SU-DHL-6 (cell line): ENCODE measurements around the gene SLC17A9.

ENCODE experiments used
- H2AFZ ChIP-seq: fragments of 200-600 bp; sonication (generic); 2 replicates; pipeline ENCODE4 v1.6.1; 2014; ENCODE audit warnings: low read depth, mild to moderate bottlenecking, moderate library complexity, mixed read lengths, antibody characterized with exemption, low read length; ENCODE audit not compliant: severe bottlenecking
- H3F3A ChIP-seq: fragments of 200-600 bp; shearing (Covaris generic); 2 replicates; pipeline ENCODE4 v1.6.0; 2016; ENCODE audit warnings: antibody characterized with exemption, mild to moderate bottlenecking; ENCODE audit not compliant: insufficient read depth
- H3K27ac ChIP-seq: fragments of 200-600 bp; sonication (generic); 2 replicates; pipeline ENCODE4 v1.5.1; 2016; ENCODE audit warnings: low read depth, mild to moderate bottlenecking, low read length, moderate library complexity, mixed read lengths
- H3K27me3 ChIP-seq: fragments of 200-600 bp; sonication (generic), shearing (Covaris generic); 2 replicates; pipeline ENCODE4 v1.6.0; 2014; ENCODE audit warnings: mild to moderate bottlenecking, low read length
- H3K36me3 ChIP-seq: fragments of 200-600 bp; sonication (generic); 2 replicates; pipeline ENCODE4 v1.6.1; 2014; ENCODE audit warnings: mild to moderate bottlenecking, low read length, mixed read lengths
- H3K4me2 ChIP-seq: fragments of 300-600, 200-600 bp; shearing (Covaris generic), sonication (generic); 2 replicates; pipeline ENCODE4 v1.6.0; 2014; ENCODE audit warnings: low read length, low read depth, mild to moderate bottlenecking; ENCODE audit not compliant: poor library complexity, severe bottlenecking
- H3K4me3 ChIP-seq: fragments of 200-600 bp; sonication (generic); 2 replicates; pipeline ENCODE4 v1.5.1; 2014; ENCODE audit warnings: antibody characterized with exemption, low read length, mild to moderate bottlenecking, mixed read lengths; ENCODE audit not compliant: insufficient read depth, poor library complexity, severe bottlenecking
- H3K79me2 ChIP-seq: fragments of 200-600 bp; sonication (generic); 2 replicates; pipeline ENCODE4 v1.6.1; 2014; ENCODE audit warnings: mild to moderate bottlenecking, low read length, moderate library complexity; ENCODE audit not compliant: insufficient read depth
- H3K9ac ChIP-seq: fragments of 200-600 bp; sonication (generic); 2 replicates; pipeline ENCODE4 v1.7.0; 2014; ENCODE audit warnings: mild to moderate bottlenecking, low read length
- H3K9me2 ChIP-seq: fragments of 200-600 bp; sonication (generic); replicated peaks from 2 replicates; pipeline ENCODE4 v1.6.1; 2014; ENCODE audit warnings: low read length; ENCODE audit not compliant: insufficient read depth
- H3K9me3 ChIP-seq: fragments of 200-600 bp; sonication (generic); 2 replicates; pipeline ENCODE4 v1.6.1; 2014; ENCODE audit warnings: low read length, mixed read lengths; ENCODE audit not compliant: insufficient read depth
- H4K20me1 ChIP-seq: fragments of 200-600 bp; sonication (generic); 2 replicates; pipeline ENCODE4 v1.6.1; 2014; ENCODE audit warnings: low read depth, mild to moderate bottlenecking, antibody characterized with exemption, low read length, moderate library complexity, mixed read lengths
- CTCF ChIP-seq: fragments of 200-600 bp; sonication (generic); IDR thresholded peaks from one replicate; pipeline ENCODE4 v1.5.1; 2017; ENCODE audit warnings: antibody characterized with exemption, mild to moderate bottlenecking, low read length, moderate library complexity; ENCODE audit not compliant: insufficient read depth, poor library complexity, severe bottlenecking
- EZH2phosphoT487 ChIP-seq: fragments of 200-600 bp; sonication (generic), shearing (Covaris generic); conservative IDR thresholded peaks from 2 replicates; pipeline ENCODE4 v1.6.1; 2018; ENCODE audit warnings: mild to moderate bottlenecking, antibody characterized with exemption, low read length, moderate library complexity, mixed read lengths

The SLC17A9 gene

GRCh38 chr20:62986257-62986800, 33.8 kb downstream of the SLC17A9 start:
- H3K27ac ChIP-seq = no peak overlapping the region
- H3K9me3 ChIP-seq = no peaks in the 10 kb centered on the region
- no peak for TF ChIP-seq EZH2phosphoT487
- TF ChIP-seq CTCF = no peak
- no peak overlapping the region for H3K4me3 ChIP-seq
- H3K36me3 ChIP-seq = no peaks in the 10 kb centered on the region
- no peak overlapping the region for H3K9ac ChIP-seq
- H4K20me1 ChIP-seq = no peaks in the 10 kb centered on the region
- H3K9me2 ChIP-seq = no peaks in the 10 kb centered on the region
- no peak overlapping the region for H3K4me2 ChIP-seq
- no peaks in the 10 kb centered on the region for H3K79me2 ChIP-seq
- H2AFZ ChIP-seq = no peak overlapping the region
- no peaks in the 10 kb centered on the region for H3F3A ChIP-seq
- H3K27me3 ChIP-seq = no peaks in the 10 kb centered on the region

GRCh38 chr20:62987114-62987513, 34.6 kb downstream of the SLC17A9 start:
- Histone ChIP-seq H3F3A (no peaks in the 10 kb centered on the region), H3K27me3 (no peaks in the 10 kb centered on the region), H3K36me3 (no peaks in the 10 kb centered on the region)

GRCh38 chr20:62989201-62989601, 36.7 kb downstream of the SLC17A9 start:
- Histone ChIP-seq H3K4me2 (no peak overlapping the region), H4K20me1 (no peaks in the 10 kb centered on the region), H3F3A (no peaks in the 10 kb centered on the region), H3K9ac (no peak overlapping the region), H3K27ac (no peak overlapping the region), H3K36me3 (no peaks in the 10 kb centered on the region), H3K9me3 (no peaks in the 10 kb centered on the region), H2AFZ (no peak overlapping the region), H3K27me3 (no peaks in the 10 kb centered on the region), H3K79me2 (no peaks in the 10 kb centered on the region), H3K9me2 (no peaks in the 10 kb centered on the region), H3K4me3 (no peak overlapping the region)
- TF ChIP-seq CTCF = no peak
- TF ChIP-seq EZH2phosphoT487 = no peak

More at GRCh38 chr20:62987114-62987513, 34.6 kb downstream of the SLC17A9 start:
- TF ChIP-seq CTCF (no peak), EZH2phosphoT487 (no peak)
- no peak overlapping the region for H3K9ac ChIP-seq
- no peak overlapping the region for H3K4me2 ChIP-seq
- no peak overlapping the region for H3K27ac ChIP-seq
- no peak overlapping the region for H3K4me3 ChIP-seq
- H4K20me1 ChIP-seq = no peaks in the 10 kb centered on the region
- no peaks in the 10 kb centered on the region for H3K9me2 ChIP-seq
- H2AFZ ChIP-seq = no peak overlapping the region
- no peaks in the 10 kb centered on the region for H3K79me2 ChIP-seq
- no peaks in the 10 kb centered on the region for H3K9me3 ChIP-seq
